GM18873 (cell line): ENCODE data around the gene LRRC14B.
"Not testable (repeated sequence)": the region's sequence is repeated elsewhere in the genome, so short reads cannot be mapped to it uniquely, and the experiment has no call there.

Source experiments
- ATAC-seq: cut with Tn5 transposase; IDR thresholded peaks from one replicate; pipeline ENCODE4 v1.9.1; 2021; ENCODE audit warnings: mild to moderate bottlenecking, moderate library complexity, moderate number of reproducible peaks; ENCODE audit not compliant: unreplicated experiment, low FRiP score

The LRRC14B gene

GRCh38 chr5:159448-160172, 31.7 kb upstream of the LRRC14B start:
- no peak for ATAC-seq

DNA sequence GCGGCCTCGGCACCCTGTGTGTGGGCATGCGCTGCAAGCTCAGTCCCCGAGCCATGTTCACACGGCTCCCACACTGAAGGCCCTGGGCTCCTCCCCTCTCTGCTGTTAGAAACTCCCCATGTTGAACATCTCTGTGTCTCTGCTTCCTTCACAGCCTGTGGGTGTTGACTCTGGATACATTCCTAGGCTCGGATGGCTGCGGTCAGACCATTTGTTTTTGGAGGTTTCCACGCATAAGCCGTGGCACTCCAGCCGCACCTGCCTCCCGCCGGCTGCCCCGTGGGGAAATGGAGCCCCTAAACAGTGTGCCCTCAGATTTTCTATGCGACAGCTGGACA, 31.2 kb upstream of the LRRC14B start:
- no peak for ATAC-seq

DNA sequence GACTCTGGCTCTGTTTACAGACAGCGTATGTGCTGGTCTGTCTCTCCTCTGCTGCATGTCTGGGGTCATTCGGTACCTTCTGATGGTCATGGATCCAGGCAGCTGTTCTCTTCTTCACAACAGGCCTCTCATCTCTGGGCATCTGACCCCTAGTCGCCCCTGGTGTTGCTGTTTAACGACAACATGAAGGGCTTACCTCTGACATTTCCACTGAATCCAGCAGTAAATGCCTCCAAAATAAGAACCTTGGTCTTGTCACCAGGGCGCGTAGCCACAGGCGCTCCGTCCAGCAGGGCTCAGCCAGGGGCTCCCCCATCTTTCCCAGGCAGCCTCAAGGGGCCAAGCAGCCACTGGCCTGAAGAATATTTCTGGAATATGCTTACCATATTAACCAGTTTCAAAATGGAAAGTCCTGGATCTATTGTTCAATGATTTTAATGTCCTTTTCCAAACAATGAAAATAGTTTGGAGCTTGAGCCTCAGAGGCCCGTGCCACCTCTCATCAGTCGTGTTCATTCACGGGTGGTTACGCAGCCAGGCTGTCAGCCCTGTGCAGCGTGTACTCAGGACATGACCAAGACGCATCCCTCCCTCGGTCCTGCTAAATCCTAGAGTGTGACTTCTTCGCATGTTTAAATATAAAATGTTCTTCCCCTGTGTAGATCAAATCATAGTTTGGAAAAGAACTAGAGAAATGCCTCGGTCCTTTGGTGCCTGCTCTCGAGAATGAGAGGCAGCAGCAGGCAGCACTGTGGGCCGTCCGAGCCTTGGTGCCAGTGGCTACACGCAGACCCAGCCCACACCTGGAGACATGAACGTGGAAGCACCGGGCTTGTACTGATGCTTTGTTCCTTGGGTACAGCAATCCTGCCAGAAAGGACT, 30.1 kb upstream of the LRRC14B start:
- ATAC-seq, result no peak

- ATAC-seq, result no peak
These were observed 29.5 kb upstream of the LRRC14B start for GRCh38 chr5:161803-162110.

DNA sequence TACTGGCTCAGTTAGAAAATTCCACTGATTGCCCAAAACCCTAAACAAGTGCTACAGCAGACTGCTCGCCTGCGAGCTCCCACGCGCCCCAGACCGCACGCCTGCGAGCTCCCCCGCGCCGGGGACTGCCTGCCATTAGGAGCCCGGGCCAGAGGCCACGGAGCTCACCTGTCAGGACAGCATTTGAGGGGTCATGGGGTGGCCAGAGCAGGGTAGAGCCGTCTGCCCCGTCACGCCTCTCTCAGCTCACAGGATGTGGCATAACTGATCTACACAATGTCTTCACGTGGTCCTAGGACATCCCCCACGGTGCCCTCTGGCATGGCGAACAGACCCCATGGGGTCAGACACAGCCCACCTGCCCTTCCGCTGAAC, 29.1 kb upstream of the LRRC14B start:
- ATAC-seq, result no peak

DNA sequence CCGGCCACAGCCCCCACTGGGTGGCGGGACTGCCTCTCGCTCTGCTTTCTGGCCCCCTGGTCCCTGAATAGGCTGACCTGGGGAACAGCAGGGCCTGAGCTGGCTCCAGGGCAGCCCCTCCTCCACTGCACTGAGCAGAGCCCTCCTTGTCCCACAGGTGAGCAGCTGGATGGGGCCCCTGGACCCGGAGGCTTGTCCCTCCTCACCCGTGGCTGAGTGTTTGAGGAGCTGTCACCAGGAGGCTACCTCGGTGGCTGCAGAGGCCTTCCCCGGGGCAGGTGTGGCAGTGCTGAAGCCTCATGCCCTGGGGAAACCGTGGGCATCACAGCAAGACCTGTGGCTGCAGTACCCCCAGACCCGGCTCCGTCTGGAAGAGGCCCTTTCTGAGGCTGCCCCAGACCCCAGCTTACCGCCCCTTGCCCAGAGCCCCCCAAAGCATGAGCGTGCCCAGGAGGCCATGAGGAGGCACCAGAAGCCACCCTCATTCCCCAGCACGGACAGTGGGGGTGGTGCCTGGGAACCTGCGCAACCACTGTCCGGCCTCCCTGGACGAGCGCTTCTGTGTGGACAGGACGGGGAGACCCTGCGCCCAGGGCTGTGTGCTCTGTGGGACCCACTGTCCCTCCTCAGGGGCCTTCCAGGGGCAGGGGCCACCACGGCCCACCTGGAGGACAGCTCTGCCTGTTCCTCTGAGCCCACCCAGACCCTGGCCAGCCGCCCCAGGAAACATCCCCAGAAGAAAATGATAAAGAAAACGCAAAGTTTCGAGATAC, 28.5 kb upstream of the LRRC14B start:
- no peak for ATAC-seq

GRCh38 chr5:163338-163620, 28.0 kb upstream of the LRRC14B start:
- no peak for ATAC-seq

- ATAC-seq, result no peak
These were observed 27.5 kb upstream of the LRRC14B start for GRCh38 chr5:163841-164240.

DNA sequence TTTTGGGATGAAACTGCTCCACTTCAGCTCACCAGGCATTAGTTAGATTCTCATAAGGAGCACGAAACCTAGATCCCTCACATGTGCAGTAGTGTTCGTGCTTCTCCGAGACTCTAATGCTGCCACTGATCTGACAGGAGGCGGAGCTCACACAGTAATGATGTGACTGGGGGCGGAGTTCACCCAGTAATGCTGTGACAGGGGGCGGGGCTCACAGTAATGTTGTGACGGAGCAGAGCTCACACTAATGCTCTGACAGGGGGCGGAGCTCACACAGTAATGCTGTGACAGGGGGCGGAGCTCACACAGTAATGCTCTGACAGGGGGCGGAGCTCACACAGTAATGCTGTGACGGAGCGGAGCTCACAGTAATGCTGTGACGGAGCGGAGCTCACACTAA, 27.1 kb upstream of the LRRC14B start:
- ATAC-seq, result no peak

DNA sequence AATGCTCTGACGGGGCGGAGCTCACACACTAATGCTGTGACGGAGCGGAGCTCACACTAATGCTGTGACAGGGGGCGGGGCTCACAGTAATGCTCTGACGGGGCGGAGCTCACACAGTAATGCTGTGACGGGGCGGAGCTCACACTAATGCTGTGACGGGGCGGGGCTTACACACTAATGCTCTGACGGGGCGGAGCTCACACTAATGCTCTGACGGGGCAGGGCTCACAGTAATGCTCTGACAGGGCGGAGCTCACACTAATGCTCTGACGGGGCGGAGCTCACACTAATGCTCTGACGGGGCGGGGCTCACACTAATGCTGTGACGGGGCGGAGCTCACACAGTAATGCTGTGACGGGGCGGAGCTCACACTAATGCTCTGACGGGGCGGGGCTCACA, 26.5 kb upstream of the LRRC14B start:
- ATAC-seq, result not testable (repeated sequence)

DNA sequence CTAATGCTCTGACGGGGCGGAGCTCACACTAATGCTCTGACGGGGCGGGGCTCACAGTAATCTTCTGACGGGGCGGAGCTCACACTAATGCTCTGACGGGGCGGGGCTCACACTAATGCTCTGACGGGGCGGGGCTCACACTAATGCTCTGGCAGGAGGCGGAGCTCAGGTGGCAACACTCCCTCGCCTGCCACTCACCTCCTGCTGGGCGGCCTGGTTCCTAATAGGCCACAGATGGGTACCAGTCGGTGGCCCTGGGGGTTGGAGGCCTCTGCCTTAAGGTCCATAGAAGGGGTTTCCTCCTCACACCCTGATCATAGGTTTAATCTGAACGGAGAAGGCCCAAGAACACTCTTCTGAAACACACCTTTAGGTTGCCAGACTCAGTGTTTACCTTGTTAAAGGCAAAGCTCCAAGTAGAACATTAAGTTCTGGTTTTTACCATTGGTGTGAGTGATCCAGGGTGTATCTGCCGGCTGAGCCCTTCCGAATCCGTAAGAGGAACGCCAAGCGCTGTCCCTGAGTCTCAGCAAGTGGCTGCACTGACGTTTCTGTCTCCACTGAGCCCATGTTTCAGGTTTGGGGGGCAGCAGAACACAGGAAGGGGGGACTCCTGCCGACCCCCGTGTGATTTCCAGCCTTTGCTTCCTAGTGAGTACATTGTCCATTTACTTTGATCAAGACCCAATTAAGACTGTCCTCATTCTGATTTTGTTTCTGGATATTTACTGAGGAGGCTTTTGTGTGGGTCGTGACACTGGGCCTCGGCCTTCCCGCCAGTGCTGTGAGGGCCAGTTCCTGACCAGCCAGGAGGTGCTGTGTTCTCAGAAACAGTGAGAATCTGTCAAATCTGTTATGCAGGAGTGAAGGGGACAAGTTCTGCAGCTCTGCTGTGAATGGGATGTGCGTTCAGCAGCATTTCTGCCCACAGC, 24.6 kb upstream of the LRRC14B start:
- ATAC-seq, result no peak

DNA sequence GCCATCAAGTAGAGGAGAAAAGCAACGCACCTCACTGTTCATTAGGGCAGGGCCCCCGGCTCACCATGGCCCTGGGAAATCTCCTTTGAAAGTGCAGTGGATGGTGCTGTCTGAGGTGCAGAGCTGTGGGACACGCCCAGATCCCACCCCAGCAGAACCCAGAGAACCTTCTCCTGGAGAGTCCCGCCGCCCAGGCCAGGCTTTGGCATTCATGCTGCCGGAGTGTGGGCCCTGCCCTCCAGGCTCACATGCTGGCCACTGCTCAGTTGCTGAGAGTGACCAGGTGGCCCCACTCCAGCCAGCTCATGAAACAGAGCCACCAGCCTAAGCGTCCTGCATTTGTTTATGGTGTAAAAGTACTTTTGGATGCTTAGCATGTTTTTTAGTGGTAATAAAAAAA, 23.8 kb upstream of the LRRC14B start:
- no peak for ATAC-seq

- no peak for ATAC-seq
These were observed 23.2 kb upstream of the LRRC14B start for GRCh38 chr5:167982-168660.

DNA sequence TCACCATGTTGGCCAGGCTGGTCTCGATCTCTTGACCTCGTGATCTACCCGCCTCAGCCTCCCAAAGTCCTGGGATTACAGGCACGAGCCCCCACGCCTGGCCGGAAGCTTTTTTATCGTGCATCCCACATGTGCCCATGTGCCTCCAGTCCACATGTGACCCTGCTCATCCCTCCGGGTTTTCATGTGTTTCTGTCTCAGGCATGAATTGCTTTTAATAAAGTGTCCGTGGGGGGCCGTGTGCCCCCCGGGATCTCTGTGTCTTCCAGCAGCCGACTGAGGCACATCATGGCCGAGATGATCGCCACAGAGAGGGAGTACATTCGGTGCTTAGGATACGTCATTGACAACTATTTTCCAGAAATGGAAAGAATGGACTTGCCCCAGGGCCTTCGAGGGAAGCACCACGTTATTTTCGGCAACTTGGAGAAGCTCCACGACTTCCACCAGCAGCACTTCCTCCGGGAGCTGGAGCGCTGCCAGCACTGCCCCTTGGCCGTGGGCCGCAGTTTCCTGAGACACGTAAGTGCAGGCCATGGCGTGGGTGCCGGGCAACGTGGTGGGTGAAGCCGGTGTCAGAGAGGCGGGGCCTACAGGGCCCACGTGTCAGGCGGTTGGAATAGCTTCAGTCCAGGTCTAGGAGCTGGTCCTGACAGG, 22.1 kb upstream of the LRRC14B start:
- ATAC-seq, result no peak

GRCh38 chr5:169728-170094, 21.6 kb upstream of the LRRC14B start:
- ATAC-seq, result no peak

DNA sequence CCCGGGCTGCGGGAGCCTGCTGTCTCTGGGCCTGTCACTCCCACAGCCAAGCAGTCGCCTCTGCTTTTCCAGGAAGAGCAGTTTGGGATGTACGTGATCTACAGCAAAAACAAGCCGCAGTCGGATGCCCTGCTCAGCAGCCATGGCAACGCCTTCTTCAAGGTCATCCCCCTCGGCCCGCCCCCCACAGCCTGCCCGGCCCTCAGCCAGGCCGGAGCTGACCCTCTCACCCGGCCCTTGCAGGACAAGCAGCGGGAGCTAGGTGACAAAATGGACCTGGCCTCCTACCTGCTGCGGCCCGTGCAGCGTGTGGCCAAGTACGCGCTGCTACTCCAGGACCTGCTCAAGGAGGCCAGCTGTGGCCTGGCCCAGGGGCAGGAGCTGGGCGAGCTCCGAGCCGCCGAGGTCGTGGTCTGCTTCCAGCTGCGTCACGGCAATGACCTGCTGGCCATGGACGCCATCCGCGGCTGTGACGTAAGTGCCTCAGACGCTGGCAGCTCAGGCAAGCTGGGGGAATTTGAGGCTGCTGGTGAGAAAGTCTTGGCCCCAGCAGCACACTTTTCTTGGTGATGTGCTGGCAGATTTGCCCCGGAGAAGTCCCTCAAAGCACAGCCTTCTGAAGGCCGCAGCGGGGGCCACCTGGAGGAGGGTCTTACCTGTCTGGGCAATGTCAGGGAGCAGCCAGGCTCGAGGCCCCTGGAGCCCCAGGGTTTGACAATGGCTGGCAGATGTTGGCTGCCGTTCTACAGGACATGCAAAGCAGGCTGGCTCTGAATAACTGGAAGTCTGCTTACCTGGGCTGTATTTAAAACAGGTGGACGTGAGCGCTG, 20.1 kb upstream of the LRRC14B start:
- no peak for ATAC-seq

- ATAC-seq, result no peak
These were observed 19.4 kb upstream of the LRRC14B start for GRCh38 chr5:171801-172331.

GRCh38 chr5:172421-172820, 18.9 kb upstream of the LRRC14B start:
- no peak for ATAC-seq

- no peak for ATAC-seq
These were observed 18.4 kb upstream of the LRRC14B start for GRCh38 chr5:172841-173251.
